GM12878 (cell line): ENCODE data around the gene NUP210L. TPM values are rescaled to one million over a fixed set of nuclear protein-coding genes. Genes with fewer than 3 reads are reported as not detected.
A peak's percentile ranks its signal among the peaks of the same experiment; 100 is the strongest.

Experiments
- BCL3 ChIP-seq: IDR thresholded peaks from 2 replicates; pipeline ENCODE4 v1.6.1; 2011; ENCODE audit warnings: borderline replicate concordance, low read depth, mild to moderate bottlenecking, moderate library complexity, low read length; ENCODE audit not compliant: insufficient read depth, poor library complexity, severe bottlenecking
- CHD1 ChIP-seq: IDR thresholded peaks from 2 replicates; pipeline ENCODE4 v1.6.1; 2012; ENCODE audit warnings: low read depth, low read length, improper control_type of control experiment
- CHD2 ChIP-seq: IDR thresholded peaks from 2 replicates; pipeline ENCODE4 v1.6.1; 2011; ENCODE audit warnings: low read depth, low read length, improper control_type of control experiment, borderline replicate concordance
- DPF2 ChIP-seq: fragments of 450-650 bp; IDR thresholded peaks from 2 replicates; pipeline ENCODE4 v1.6.1; 2017; ENCODE audit warnings: mild to moderate bottlenecking
- E2F8 ChIP-seq: fragments of 450-650 bp; IDR thresholded peaks from 2 replicates; pipeline ENCODE4 v1.6.1; 2018; ENCODE audit warnings: mild to moderate bottlenecking, low read depth, moderate library complexity; ENCODE audit not compliant: partially characterized antibody
- HDAC2 ChIP-seq: fragments of 200-600 bp; sonication (generic); IDR thresholded peaks from 2 replicates; pipeline ENCODE4 v1.6.1; 2017
- IKZF1 ChIP-seq: fragments of 450-650 bp; conservative IDR thresholded peaks from 2 replicates; pipeline ENCODE4 v1.6.1; 2017; ENCODE audit warnings: antibody characterized with exemption, mild to moderate bottlenecking
- MTA3 ChIP-seq: IDR thresholded peaks from 2 replicates; pipeline ENCODE4 v1.6.1; 2012; ENCODE audit warnings: low read length, inconsistent platforms, borderline replicate concordance
- PAX5 ChIP-seq: IDR thresholded peaks from 2 replicates; pipeline ENCODE4 v1.6.1; 2011; ENCODE audit warnings: low read depth, low read length, borderline replicate concordance
- PAX8 ChIP-seq: fragments of 450-650 bp; IDR thresholded peaks from 2 replicates; pipeline ENCODE4 v1.6.1; 2017; ENCODE audit warnings: mild to moderate bottlenecking, moderate library complexity
- POU2F2 ChIP-seq: IDR thresholded peaks from 3 replicates; pipeline ENCODE4 v1.6.1; 2011; ENCODE audit warnings: low read depth, mild to moderate bottlenecking, low read length, borderline replicate concordance
- RAD21 ChIP-seq: IDR thresholded peaks from 2 replicates; pipeline ENCODE4 v1.6.1; 2011; ENCODE audit warnings: mild to moderate bottlenecking, low read depth, low read length, moderate library complexity; ENCODE audit not compliant: insufficient read depth
- RELA ChIP-seq: fragments of 450-650 bp; IDR thresholded peaks from 2 replicates; pipeline ENCODE4 v1.8.0; 2014; ENCODE audit warnings: borderline replicate concordance; ENCODE audit not compliant: partially characterized antibody
- RELB ChIP-seq: fragments of 450-650 bp; IDR thresholded peaks from 2 replicates; pipeline ENCODE4 v1.6.1; 2017; ENCODE audit warnings: low read depth, mild to moderate bottlenecking, moderate library complexity
- SMARCA5 ChIP-seq: fragments of 450-650 bp; IDR thresholded peaks from 2 replicates; pipeline ENCODE4 v1.6.1; 2017; ENCODE audit warnings: mild to moderate bottlenecking
- SP1 ChIP-seq: IDR thresholded peaks from one replicate; pipeline ENCODE4 v1.6.1; 2011; ENCODE audit warnings: low read depth, low read length
- STAT3 ChIP-seq: IDR thresholded peaks from 2 replicates; pipeline ENCODE4 v1.6.1; 2011; ENCODE audit warnings: low read depth, low read length, improper control_type of control experiment
- TARDBP ChIP-seq: IDR thresholded peaks from 2 replicates; pipeline ENCODE4 v1.6.1; 2016; ENCODE audit warnings: borderline replicate concordance
- ZBTB40 ChIP-seq: fragments of 450-650 bp; IDR thresholded peaks from 2 replicates; pipeline ENCODE4 v1.6.1; 2016; ENCODE audit warnings: mild to moderate bottlenecking, moderate library complexity, borderline replicate concordance
- ZNF217 ChIP-seq: fragments of 450-650 bp; IDR thresholded peaks from 2 replicates; pipeline ENCODE4 v1.6.1; 2017; ENCODE audit warnings: antibody characterized with exemption, mild to moderate bottlenecking
- ZNF622 ChIP-seq: fragments of 450-650 bp; IDR thresholded peaks from 2 replicates; pipeline ENCODE4 v1.6.1; 2017; ENCODE audit warnings: mild to moderate bottlenecking, inconsistent platforms
- polyA plus RNA-seq, 11 experiments: library from polyadenylated mRNA; depleted of rRNA in 4 of 11; unstranded in 6 of 11; stranded (reverse) in 5 of 11; fragments of >200 nt; fragmentation: Nextera tagmentation in 4 of 11; fragmentation: Illumina TruSeq in 1 of 11; extraction: Ambion mirVana in 4 of 11; extraction: Trizol in 1 of 11; gene quantifications; 1 replicate in 1 of 11; 2 replicates in 10 of 11; pipeline versions ENCODE4 v1.2.1 to v1.2.3, GENCODE V29; 2011 to 2016; ENCODE audit warnings: inconsistent platforms in 2 of 11, missing spikeins in 2 of 11, low read depth in 1 of 11
- total RNA-seq, 4 experiments: library from RNA; depleted of rRNA in 3 of 4; stranded (reverse); fragments of >200 nt in 3 of 4; fragmentation: Illumina TruSeq in 1 of 4; extraction: Trizol in 1 of 4; gene quantifications; 2 replicates each; pipeline versions ENCODE4 v1.2.1 to v1.2.3, GENCODE V29; 2013 to 2021

The NUP210L gene
- total and polyA plus RNA-seq, 10 of the 15 experiments (the other 5 are each of a cell fraction or from before 2014, with no cell fraction given) = 0.04 to 0.08 (median 0.07) TPM; not detected in 7

- TF ChIP-seq BCL3 (no peak), IKZF1 (peak; percentile 67; the same call in 1 of the 2 replicates), RELA (peak; percentile 10), SP1 (peak; percentile 87), RAD21 (no peak), E2F8 (no peak), PAX8 (no peak), ZNF622 (no peak), DPF2 (peak; percentile 37), PAX5 (no peak; the same call in 1 of the 2 replicates), CHD1 (no peak), MTA3 (no peak), ZNF217 (no peak), HDAC2 (no peak), CHD2 (peak; percentile 91), POU2F2 (no peak), RELB (peak; percentile 56), TARDBP (no peak), STAT3 (no peak), SMARCA5 (0 out of 2 replicates have a peak, but pooled peaks have one; percentile 14), ZBTB40 (0 out of 2 replicates have a peak, but pooled peaks have one; percentile 14)
Observed at GRCh38 chr1:153963030-153963849, 191.6 kb downstream of the NUP210L start, which contains the start of gene SLC39A1 (continued).
